GM12872 (cell line): ENCODE results near the gene FBXL17.

ENCODE experiments used
- CTCF ChIP-seq: IDR thresholded peaks from 3 replicates; pipeline ENCODE4 v1.5.1; 2011; ENCODE audit warnings: low read depth, mild to moderate bottlenecking, low read length, moderate library complexity; ENCODE audit not compliant: insufficient read depth

FBXL17 gene

GRCh38 chr5:108122702-108123101 is 259.2 kb downstream of the FBXL17 start:
- TF ChIP-seq CTCF = no peak

DNA sequence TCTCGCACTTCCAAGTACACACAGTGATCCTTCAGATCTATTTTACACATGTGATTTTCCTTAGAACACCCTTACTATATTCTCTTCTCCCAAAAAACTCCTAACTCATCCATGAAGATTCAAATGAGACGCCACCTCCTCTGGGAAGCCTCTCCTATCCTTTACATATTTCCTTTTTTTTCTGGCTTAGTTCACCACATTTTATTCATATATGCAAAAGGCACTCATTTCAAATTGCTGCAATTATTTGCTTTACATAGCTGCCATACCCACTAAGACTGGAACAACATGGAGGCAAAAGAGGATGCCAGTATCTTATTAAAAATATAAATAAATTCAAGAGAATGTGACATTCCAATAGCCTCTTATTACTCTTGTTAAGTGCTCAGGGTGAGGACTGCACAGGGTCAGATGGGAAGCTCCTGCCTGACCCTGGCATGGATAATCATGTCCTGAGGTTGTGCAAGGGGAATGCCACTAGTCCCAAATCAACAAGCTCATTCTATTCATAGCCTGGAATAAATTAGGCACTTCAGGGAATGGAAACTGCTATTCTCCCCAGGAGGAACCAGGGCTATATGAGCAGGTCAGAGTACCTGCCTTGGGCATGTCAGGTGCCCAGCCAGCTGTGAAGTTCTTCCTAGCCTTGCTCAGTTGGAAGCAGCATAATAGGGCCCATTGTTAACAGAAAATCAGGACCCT is 262.9 kb downstream of the FBXL17 start:
- TF ChIP-seq CTCF = no peak

DNA sequence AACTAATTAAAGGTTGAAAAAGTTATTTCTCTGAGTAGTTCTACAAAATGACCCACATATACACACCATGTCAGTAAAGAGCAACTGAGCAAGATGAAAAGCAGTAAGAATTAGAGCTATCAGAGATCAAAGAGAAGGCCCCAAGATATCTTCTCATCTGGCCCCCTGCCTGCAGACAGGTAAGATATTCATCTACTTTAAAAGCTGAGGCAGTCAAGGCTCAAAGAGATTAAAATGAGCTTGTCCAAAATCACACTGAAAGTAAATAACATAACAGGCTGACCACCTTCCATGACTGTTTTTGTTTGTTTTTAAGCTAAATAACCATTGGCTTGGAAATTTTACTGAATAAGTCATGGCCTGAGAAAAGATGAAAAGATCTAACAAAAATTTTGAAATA is 266.2 kb downstream of the FBXL17 start:
- TF ChIP-seq CTCF = no peak

DNA sequence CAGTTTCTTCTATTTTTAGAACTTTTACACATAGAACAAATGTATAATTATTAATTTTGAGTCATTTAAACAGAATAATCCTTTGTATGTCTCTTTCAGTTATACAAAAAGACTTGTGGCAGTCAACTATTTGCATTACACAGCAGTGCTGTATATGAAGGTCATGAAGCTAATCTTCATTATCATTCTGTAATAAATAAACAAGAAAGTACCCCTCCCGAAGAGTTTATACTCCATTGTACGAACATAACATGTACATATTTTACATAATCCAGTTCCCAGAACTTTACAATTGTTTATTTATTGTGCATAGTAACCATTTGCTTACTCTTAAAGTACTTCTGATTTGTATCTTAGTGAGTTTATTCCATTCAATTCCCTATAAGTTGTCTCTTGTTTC is 267.9 kb downstream of the FBXL17 start:
- TF ChIP-seq CTCF = no peak

- TF ChIP-seq CTCF = no peak
These were observed 270.2 kb downstream of the FBXL17 start for GRCh38 chr5:108111736-108112135.

GRCh38 chr5:108109059-108109458 is 272.8 kb downstream of the FBXL17 start:
- TF ChIP-seq CTCF = no peak

GRCh38 chr5:108104448-108104847 is 277.4 kb downstream of the FBXL17 start:
- no peak for TF ChIP-seq CTCF
